ENCODE measurements around the gene EFHC1.

- TF ChIP-seq CTCF (conservative IDR thresholded peaks at IDR 0.05; ENCODE audit: low read length), result no peak
- no peak for TF ChIP-seq EZH2phosphoT487 (IDR thresholded peaks at IDR 0.05; ENCODE audit: borderline replicate concordance, low read depth, low read length)
Measured at GRCh38 chr6:52371656-52372191, 48.4 kb upstream of the EFHC1 start.
